HL-60 (cell line): Measurements from ENCODE around the gene CAMK2D.

Experiments
- CTCF ChIP-seq: IDR thresholded peaks from one replicate; pipeline ENCODE4 v1.5.1; 2011; ENCODE audit warnings: low read length, control low read depth, inconsistent platforms; ENCODE audit not compliant: insufficient read depth
- POLR2AphosphoS5 ChIP-seq: IDR thresholded peaks from 2 replicates; pipeline ENCODE4 v1.6.1; 2012; ENCODE audit warnings: low read depth

GRCh38 chr4:113741956-113742355, 19.6 kb downstream of the CAMK2D start:
- TF ChIP-seq POLR2AphosphoS5, result no peak
- no peak for TF ChIP-seq CTCF
